GM21529 (cell line): Measurements from ENCODE around the gene LKAAEAR1.
"Not testable (repeated sequence)": the region's sequence is repeated elsewhere in the genome, so short reads cannot be mapped to it uniquely, and the experiment has no call there.

Source experiments
- ATAC-seq: cut with Tn5 transposase; IDR thresholded peaks from one replicate; pipeline ENCODE4 v1.9.1; 2021; ENCODE audit not compliant: unreplicated experiment

LKAAEAR1 gene

GRCh38 chr20:64083804-64084684 lies at the start of gene LKAAEAR1:
Gene LKAAEAR1, minus strand, starts transcription at chr20:64084398. Its CDS starts 179 bp downstream, at chr20:64084219.
- no peak for ATAC-seq

- ATAC-seq: no peak
Observed at GRCh38 chr20:64131406-64131805, 47.2 kb upstream of the LKAAEAR1 start.

- ATAC-seq: no peak
Observed at GRCh38 chr20:64130876-64131275, 46.7 kb upstream of the LKAAEAR1 start.

- ATAC-seq: no peak
Observed at GRCh38 chr20:64130271-64130670, 46.1 kb upstream of the LKAAEAR1 start.

GRCh38 chr20:64129146-64129782 lies 45.1 kb upstream of the LKAAEAR1 start:
- ATAC-seq: no peak

- not testable (repeated sequence) for ATAC-seq
Observed at GRCh38 chr20:64123517-64123916, 39.3 kb upstream of the LKAAEAR1 start.

- not testable (repeated sequence) for ATAC-seq
Observed at GRCh38 chr20:64122927-64123326, 38.7 kb upstream of the LKAAEAR1 start.

GRCh38 chr20:64121586-64121985 lies 37.4 kb upstream of the LKAAEAR1 start:
- no peak for ATAC-seq

- ATAC-seq: no peak
Observed at GRCh38 chr20:64119681-64120341, 35.6 kb upstream of the LKAAEAR1 start.

GRCh38 chr20:64119301-64119680 lies 35.1 kb upstream of the LKAAEAR1 start:
- ATAC-seq: no peak

GRCh38 chr20:64117432-64117777 lies 33.2 kb upstream of the LKAAEAR1 start:
- ATAC-seq: not testable (repeated sequence)

- ATAC-seq: no peak
Observed at GRCh38 chr20:64116541-64117431, 32.6 kb upstream of the LKAAEAR1 start.

GRCh38 chr20:64116016-64116415 lies 31.8 kb upstream of the LKAAEAR1 start:
- no peak for ATAC-seq

- ATAC-seq: no peak
Observed at GRCh38 chr20:64115171-64115911, 31.1 kb upstream of the LKAAEAR1 start.

- no peak for ATAC-seq
Observed at GRCh38 chr20:64114356-64114971, 30.3 kb upstream of the LKAAEAR1 start.

- ATAC-seq: no peak
Observed at GRCh38 chr20:64113796-64114355, 29.7 kb upstream of the LKAAEAR1 start.

- ATAC-seq: no peak
Observed at GRCh38 chr20:64113444-64113775, 29.2 kb upstream of the LKAAEAR1 start.

- ATAC-seq: no peak
Observed at GRCh38 chr20:64112691-64113443, 28.7 kb upstream of the LKAAEAR1 start.
